T47D (cell line): Measurements from ENCODE around the gene ZNF324B.
"Not testable (repeated sequence)": the region's sequence is repeated elsewhere in the genome, so short reads cannot be mapped to it uniquely, and the experiment has no call there.

ENCODE experiments used
- DNase-seq, 2 experiments: peaks; one replicate each; pipeline versions ENCODE4 v3.0.0 to v3.0.0-alpha.2; 2011 to 2012; ENCODE audit warnings: low read depth in 1 of 2, low spot score in 1 of 2
- JUND ChIP-seq: IDR thresholded peaks from 2 replicates; pipeline ENCODE4 v1.6.1; 2012; ENCODE audit warnings: low read depth
- in situ Hi-C: cut with HindIII; loops from 2 replicates; pipeline ENCODE4 v1.10.0; 2016; ENCODE audit warnings: low sequenced_read_pairs, low pct_unique_long_range_greater_than_20kb

The ZNF324B gene

GRCh38 chr19:58434217-58434616 lies 17.2 kb upstream of the ZNF324B start:
- in situ Hi-C loops, result no loop called here
- no peak for DNase-seq
- no peak for TF ChIP-seq JUND

GRCh38 chr19:58439576-58440554 lies 11.6 kb upstream of the ZNF324B start, which contains the start of gene ZNF132:
TSS of gene ZNF132 (minus strand) at chr19:58440153. CDS start at chr19:58439821, 332 bp downstream.
- DNase-seq, result no peak
- in situ Hi-C loops, result no loop called here
- TF ChIP-seq JUND, result no peak

GRCh38 chr19:58440556-58440955 lies 10.9 kb upstream of the ZNF324B start:
- in situ Hi-C loops, result no loop called here

GRCh38 chr19:58442986-58443385 lies 8.4 kb upstream of the ZNF324B start:
- DNase-seq, in situ Hi-C loops: not testable (repeated sequence)

More at GRCh38 chr19:58440556-58440955, 10.9 kb upstream of the ZNF324B start:
- DNase-seq, result no peak
- no peak for TF ChIP-seq JUND

GRCh38 chr19:58448860-58449259 lies 2.6 kb upstream of the ZNF324B start:
- in situ Hi-C loops, DNase-seq: not testable (repeated sequence)

GRCh38 chr19:58449980-58450379 lies 1.4 kb upstream of the ZNF324B start:
- DNase-seq, in situ Hi-C loops: not testable (repeated sequence)

- in situ Hi-C loops, result no loop called here
Observed at GRCh38 chr19:58450856-58451357, 515 bp upstream of the ZNF324B start.

GRCh38 chr19:58453743-58454142 lies 2.3 kb downstream of the ZNF324B start:
- no peak for TF ChIP-seq JUND
- in situ Hi-C loops, result no loop called here
- no peak for DNase-seq

More at GRCh38 chr19:58450856-58451357, 515 bp upstream of the ZNF324B start:
- TF ChIP-seq JUND, result no peak
- peak in 1 of 2 experiments; percentile 43 for DNase-seq

- in situ Hi-C loops, result no loop called here
- TF ChIP-seq JUND, result no peak
- DNase-seq, result no peak
Observed at GRCh38 chr19:58455306-58455705, 3.9 kb downstream of the ZNF324B start.

GRCh38 chr19:58456111-58456510 lies 4.7 kb downstream of the ZNF324B start:
- in situ Hi-C loops, result no loop called here
- TF ChIP-seq JUND, result no peak
- DNase-seq, result no peak

- DNase-seq, result no peak
- TF ChIP-seq JUND, result no peak
Observed at GRCh38 chr19:58460039-58460438, 8.6 kb downstream of the ZNF324B start.

GRCh38 chr19:58466089-58466759 lies 14.8 kb downstream of the ZNF324B start:
- in situ Hi-C loops, result no loop called here
- DNase-seq, result no peak
- TF ChIP-seq JUND, result no peak

More at GRCh38 chr19:58460039-58460438, 8.6 kb downstream of the ZNF324B start:
- in situ Hi-C loops, result no loop called here
